ENCODE results near the gene PPP2R1B.

PPP2R1B gene

DNA sequence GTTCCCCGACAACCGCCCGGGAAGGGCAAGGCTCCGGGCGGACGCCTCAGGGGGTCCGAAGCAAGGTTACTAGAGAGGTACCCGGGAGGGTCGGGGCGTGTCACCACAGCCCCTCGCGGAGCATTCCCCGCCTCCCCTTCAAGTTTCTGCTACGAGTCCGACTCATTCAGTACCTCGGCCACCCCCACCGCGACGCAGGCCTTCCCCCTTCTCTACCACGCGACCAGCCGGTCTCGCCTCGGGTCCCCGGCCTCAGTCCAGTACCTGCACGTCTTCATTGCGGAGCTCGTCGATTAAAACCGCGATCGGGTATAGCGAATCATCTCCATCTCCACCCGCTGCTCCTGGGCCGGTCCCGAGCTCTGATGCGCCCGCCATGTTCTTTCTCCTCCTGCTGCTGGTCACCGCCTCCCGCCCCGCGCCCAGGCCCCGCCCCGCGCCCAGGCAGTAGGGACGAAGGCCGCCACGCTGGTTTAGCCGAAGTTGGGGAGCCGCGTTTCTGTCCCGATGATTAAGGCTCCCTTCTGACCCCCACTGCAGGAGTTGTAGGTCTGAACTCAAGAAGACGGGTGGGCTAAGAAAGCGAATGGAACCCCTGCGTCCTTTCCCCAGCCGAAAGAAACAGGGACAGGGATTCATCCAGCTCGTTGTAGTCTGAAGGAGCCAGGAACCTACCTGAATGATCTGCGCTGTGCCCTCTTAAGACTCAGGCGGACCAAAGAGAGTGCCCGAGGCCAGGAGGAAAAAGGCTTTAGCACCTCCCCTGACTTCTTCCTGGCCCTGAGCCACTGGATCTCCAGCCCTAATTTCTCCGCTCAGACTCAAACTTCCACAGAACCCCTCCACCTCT, at the start of gene PPP2R1B:
TSS of gene PPP2R1B (minus strand) at position 406 of the 850 bp plus-strand sequence. CDS start at position 378, 28 bp downstream.
- peak within 1 kb of the TSS; percentile 92 for H2AFZ ChIP-seq (ENCODE audit: low read depth)
- H3K79me2 ChIP-seq (ENCODE audit: insufficient read depth, low read depth) = peaks cover 12% of the 10 kb centered on the region; the same call in 1 of the 2 replicates
- H3K4me3 ChIP-seq (IDR thresholded peaks at IDR 0.05; ENCODE audit: insufficient read depth, low read depth, low read length) = no peak within 1 kb of the TSS
- H3K4me1 ChIP-seq (ENCODE audit: low read depth, poor library complexity, severe bottlenecking) = peaks cover 14% of the 10 kb centered on the region
- TF ChIP-seq, protein P1, sequence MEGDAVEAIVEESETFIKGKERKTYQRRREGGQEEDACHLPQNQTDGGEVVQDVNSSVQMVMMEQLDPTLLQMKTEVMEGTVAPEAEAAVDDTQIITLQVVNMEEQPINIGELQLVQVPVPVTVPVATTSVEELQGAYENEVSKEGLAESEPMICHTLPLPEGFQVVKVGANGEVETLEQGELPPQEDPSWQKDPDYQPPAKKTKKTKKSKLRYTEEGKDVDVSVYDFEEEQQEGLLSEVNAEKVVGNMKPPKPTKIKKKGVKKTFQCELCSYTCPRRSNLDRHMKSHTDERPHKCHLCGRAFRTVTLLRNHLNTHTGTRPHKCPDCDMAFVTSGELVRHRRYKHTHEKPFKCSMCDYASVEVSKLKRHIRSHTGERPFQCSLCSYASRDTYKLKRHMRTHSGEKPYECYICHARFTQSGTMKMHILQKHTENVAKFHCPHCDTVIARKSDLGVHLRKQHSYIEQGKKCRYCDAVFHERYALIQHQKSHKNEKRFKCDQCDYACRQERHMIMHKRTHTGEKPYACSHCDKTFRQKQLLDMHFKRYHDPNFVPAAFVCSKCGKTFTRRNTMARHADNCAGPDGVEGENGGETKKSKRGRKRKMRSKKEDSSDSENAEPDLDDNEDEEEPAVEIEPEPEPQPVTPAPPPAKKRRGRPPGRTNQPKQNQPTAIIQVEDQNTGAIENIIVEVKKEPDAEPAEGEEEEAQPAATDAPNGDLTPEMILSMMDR (conservative IDR thresholded peaks at IDR 0.05; ENCODE audit: low read depth, low read length) = no peak
- peak within 1 kb of the TSS; percentile 55; the same call in 1 of the 2 replicates for H3K9ac ChIP-seq
- H4K20me1 ChIP-seq (ENCODE audit: insufficient read depth) = no peaks in the 10 kb centered on the region
- H3K27me3 ChIP-seq (ENCODE audit: insufficient read depth, low read depth) = no peaks in the 10 kb centered on the region
- no peaks in the 10 kb centered on the region for H3K36me3 ChIP-seq (ENCODE audit: insufficient read depth)
- H3K4me2 ChIP-seq = peak within 1 kb of the TSS; percentile 95
- H3K27ac ChIP-seq = no peak within 1 kb of the TSS

DNA sequence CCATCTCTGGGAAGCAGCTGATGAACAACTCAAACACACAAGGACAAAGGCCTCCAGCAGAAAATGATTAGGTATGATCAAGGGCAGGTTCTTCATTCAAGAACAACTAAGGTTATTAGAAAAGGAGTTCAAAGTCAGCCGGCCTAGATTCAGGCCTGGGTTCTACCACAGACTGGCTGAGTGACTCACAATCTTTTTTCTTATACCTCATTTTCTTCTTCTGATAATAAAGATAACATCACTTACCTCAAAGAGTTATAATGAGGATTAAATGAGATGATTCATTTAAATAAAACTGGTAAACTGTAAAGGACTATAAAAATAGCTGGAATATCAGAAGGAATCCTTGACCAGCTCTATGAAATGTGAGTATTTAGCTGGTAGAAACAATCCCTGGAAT, 49.3 kb upstream of the PPP2R1B start:
- Histone ChIP-seq H2AFZ (ENCODE audit: low read depth) (no peak overlapping the region), H3K4me3 (IDR thresholded peaks at IDR 0.05; ENCODE audit: insufficient read depth, low read depth, low read length) (no peak overlapping the region), H3K27ac (no peak overlapping the region), H3K4me1 (ENCODE audit: low read depth, poor library complexity, severe bottlenecking) (peaks cover 8% of the 10 kb centered on the region), H3K4me2 (no peak overlapping the region), H3K79me2 (ENCODE audit: insufficient read depth, low read depth) (no peaks in the 10 kb centered on the region), H3K27me3 (ENCODE audit: insufficient read depth, low read depth) (no peaks in the 10 kb centered on the region), H3K9ac (no peak overlapping the region), H4K20me1 (ENCODE audit: insufficient read depth) (no peaks in the 10 kb centered on the region), H3K36me3 (ENCODE audit: insufficient read depth) (no peaks in the 10 kb centered on the region)
- TF ChIP-seq, protein P1 (conservative IDR thresholded peaks at IDR 0.05; ENCODE audit: low read depth, low read length) = no peak

DNA sequence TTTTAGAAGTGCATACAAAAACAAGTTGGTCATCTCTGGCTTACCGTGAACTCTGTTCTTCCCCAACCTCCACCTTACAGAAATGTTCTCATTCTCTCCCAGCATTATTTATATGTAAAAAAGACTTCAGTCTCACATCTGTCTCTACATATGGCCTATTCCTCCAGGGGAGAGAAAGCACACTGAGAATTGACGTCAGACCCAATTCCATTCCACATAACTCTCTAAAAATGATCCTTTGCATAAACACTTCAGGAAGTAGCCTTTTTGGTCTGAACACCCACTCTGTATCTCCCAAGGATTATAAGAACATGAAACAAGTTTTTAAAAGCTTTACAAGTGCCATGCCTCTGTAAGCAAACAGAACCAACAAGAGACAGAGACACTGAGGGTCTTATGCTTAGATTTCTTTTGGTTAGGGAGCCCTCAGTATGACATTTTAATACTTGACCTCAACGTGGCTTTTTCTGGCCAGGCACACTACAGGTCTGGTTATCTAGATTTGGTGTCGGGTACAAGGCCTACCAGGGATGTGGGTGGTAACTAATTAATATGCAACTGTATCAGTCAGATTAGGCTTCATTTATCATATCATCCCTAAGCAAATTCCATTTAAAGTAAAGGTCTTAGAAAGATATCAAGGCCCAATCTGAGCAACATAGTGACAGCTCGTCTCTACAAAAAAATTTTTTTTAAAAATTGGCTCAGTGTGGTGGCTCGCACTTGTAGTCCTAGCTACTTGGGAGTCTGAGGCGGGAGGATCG, 48.5 kb upstream of the PPP2R1B start:
- H4K20me1 ChIP-seq (ENCODE audit: insufficient read depth) = no peaks in the 10 kb centered on the region
- H3K27me3 ChIP-seq (ENCODE audit: insufficient read depth, low read depth) = no peaks in the 10 kb centered on the region
- TF ChIP-seq, protein P1 (conservative IDR thresholded peaks at IDR 0.05; ENCODE audit: low read depth, low read length) = no peak
- no peaks in the 10 kb centered on the region for H3K36me3 ChIP-seq (ENCODE audit: insufficient read depth)
- H3K79me2 ChIP-seq (ENCODE audit: insufficient read depth, low read depth) = no peaks in the 10 kb centered on the region
- no peak overlapping the region for H3K9ac ChIP-seq
- peaks cover 8% of the 10 kb centered on the region for H3K4me1 ChIP-seq (ENCODE audit: low read depth, poor library complexity, severe bottlenecking)
- H3K4me2 ChIP-seq = no peak overlapping the region
- H3K4me3 ChIP-seq (IDR thresholded peaks at IDR 0.05; ENCODE audit: insufficient read depth, low read depth, low read length) = no peak overlapping the region
- H3K27ac ChIP-seq = no peak overlapping the region
- H2AFZ ChIP-seq (ENCODE audit: low read depth) = no peak overlapping the region

DNA sequence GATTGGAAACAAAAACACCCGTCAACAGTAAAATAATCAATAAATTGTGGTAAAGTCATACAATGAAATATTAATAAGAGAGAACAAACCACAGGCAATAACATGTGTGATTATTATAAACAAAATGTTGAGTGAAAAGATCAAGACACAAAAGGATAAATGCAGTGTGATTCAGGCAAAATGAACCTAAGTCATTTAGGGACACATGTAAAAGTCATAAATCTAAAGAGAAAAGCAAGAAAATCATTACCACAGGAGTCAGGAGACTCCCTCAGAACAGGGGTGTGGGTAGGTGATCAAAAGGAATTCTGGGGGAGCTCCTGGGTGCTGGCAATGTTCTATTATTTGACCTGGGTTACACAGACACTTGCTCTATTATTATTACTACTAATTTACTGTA, 47.9 kb upstream of the PPP2R1B start:
- TF ChIP-seq, protein P1 (conservative IDR thresholded peaks at IDR 0.05; ENCODE audit: low read depth, low read length) = no peak

More for the DNA sequence above, 47.9 kb upstream of the PPP2R1B start:
- H3K27ac ChIP-seq = no peak overlapping the region
- H3K27me3 ChIP-seq (ENCODE audit: insufficient read depth, low read depth) = no peaks in the 10 kb centered on the region
- no peak overlapping the region for H3K9ac ChIP-seq
- H3K36me3 ChIP-seq (ENCODE audit: insufficient read depth) = no peaks in the 10 kb centered on the region
- no peak overlapping the region for H2AFZ ChIP-seq (ENCODE audit: low read depth)
- no peaks in the 10 kb centered on the region for H4K20me1 ChIP-seq (ENCODE audit: insufficient read depth)
- H3K79me2 ChIP-seq (ENCODE audit: insufficient read depth, low read depth) = no peaks in the 10 kb centered on the region
- H3K4me1 ChIP-seq (ENCODE audit: low read depth, poor library complexity, severe bottlenecking) = peaks cover 8% of the 10 kb centered on the region
- H3K4me2 ChIP-seq = no peak overlapping the region
- no peak overlapping the region for H3K4me3 ChIP-seq (IDR thresholded peaks at IDR 0.05; ENCODE audit: insufficient read depth, low read depth, low read length)
